HG03354 (cell line): ENCODE results near the gene FLT3.
A peak's percentile ranks its signal among the peaks of the same experiment; 100 is the strongest.
"Not testable (repeated sequence)": the region's sequence is repeated elsewhere in the genome, so short reads cannot be mapped to it uniquely, and the experiment has no call there.

Source experiments
- ATAC-seq: cut with Tn5 transposase; IDR thresholded peaks from one replicate; pipeline ENCODE4 v1.9.1; 2021; ENCODE audit warnings: mild to moderate bottlenecking; ENCODE audit not compliant: unreplicated experiment, poor library complexity, severe bottlenecking

Gene FLT3

DNA sequence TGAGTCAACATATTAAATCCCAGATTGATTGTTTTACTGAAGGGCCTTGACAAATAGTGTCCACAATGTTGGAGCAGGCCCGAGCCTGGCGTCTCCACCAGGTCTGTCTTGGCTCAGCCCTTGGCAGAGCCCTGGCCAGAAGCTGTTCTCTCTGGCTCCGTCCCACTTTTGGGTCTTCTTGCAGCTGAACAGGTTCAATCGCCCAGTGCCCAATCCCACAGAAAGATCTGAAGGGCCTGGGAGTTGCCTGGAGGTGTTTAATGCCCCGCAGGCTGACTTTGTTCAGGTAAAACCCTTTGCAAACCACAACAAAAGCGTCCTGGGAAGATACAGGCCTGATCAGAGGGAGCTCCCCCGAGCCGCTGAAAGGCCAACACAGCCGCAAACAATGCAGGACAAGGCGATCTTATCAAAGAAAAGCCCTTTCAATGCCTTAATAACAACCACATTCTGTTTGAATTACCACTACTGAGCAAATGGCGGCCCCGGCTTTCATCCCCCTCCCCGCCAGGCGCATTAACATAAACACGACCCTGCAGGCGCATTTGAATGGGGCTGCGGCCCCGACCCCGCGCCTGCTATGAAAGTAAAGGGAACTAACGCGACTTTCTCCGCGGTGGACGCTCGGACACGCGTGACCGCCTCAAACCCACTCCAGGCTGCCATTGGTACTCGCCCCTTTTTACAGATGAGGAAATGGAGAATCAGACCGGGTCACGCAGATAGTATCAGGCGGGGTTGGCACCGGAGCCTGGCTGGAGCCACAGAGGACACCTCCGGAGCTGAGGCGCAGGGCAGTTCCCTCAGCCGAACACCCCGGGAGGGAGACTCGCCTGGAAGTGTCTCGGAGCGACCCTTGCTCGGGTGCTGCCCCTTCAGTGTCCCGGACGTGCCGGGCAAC is 134.4 kb downstream of the FLT3 start:
- no peak for ATAC-seq

DNA sequence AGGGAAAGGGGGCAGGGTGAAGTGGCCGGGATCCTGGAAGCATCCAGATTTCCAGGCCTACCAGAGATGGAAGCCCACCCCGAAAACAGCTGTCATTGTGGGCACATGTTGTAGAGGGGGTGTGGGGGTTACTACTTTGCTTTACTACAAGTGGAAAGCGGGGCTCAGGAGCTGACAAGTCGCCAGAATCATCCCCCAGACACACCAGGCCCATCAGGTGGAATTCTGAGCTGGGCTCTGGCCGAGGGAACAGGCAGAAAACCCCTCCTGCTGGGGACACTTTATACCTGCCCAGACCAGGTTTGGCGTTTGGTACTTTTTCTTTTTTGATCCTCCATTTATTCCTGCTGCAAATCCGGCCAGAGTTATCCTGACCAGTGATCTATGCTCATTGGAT is 135.0 kb downstream of the FLT3 start:
- no peak for ATAC-seq

DNA sequence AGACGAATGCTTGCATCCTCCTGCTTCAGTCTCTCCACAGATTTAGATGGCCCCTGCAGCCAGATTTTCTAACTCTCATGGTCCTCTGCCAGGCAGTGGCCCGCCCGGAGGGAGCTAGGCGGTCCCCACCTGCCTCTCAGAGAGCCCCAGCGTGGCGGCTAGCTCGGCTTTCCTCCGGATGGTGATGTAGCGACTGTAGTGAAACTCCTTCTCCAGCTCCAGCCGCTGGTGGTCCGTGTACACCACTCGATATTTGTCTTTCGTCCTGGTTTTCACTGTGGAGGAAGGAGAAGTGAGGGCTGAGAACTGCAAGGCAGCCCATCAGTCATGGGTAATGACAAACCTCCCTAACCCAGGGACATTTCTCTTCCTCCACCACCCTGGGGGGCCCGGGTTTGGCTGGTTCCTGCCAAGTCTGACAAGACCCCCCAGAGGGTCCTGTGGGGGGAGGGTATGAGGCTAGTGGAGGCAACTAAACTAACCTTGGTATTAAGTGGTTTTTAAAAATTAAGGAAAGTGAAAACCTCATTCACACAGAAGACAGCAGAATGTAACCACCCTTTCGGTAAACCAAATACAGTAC is 135.5 kb downstream of the FLT3 start:
- no peak for ATAC-seq

DNA sequence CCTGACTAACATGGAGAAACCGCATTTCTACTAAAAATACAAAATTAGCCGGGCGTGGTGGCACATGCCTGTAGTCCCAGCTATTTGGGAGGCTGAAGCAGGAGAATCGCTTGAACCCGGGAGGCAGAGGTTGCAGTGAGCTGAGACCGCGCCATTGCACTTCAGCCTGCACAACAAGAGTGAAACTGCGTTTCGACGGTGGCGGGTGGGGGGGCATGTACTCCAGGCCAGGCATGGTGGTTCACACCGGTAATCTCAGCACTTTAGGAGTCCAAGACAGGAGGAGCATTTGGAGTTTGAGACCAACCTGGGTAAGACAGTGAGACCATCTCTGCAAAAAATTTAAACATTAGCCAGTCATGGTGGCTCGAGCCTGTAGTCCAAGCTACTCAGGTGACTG is 136.2 kb downstream of the FLT3 start:
- ATAC-seq: not testable (repeated sequence)

DNA sequence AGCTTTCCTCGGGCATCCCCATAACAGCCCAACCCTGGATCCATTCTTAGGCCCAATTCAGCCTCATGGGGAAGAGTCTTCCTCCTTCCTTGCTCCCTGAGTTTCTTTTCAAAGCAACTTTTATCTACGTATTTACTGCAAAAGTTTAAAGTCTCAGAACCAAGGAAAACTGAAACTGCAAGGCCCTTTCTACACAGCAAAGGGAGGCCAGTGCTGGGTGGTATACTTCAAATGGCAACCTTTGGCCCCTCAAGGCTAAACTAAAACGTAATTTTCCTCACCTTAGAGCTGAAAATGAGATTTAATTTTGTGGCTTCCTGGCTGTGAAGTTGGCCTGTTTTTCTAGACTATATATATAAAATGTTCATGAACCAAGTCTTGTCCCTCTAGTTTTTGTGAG is 136.9 kb downstream of the FLT3 start:
- ATAC-seq: no peak

DNA sequence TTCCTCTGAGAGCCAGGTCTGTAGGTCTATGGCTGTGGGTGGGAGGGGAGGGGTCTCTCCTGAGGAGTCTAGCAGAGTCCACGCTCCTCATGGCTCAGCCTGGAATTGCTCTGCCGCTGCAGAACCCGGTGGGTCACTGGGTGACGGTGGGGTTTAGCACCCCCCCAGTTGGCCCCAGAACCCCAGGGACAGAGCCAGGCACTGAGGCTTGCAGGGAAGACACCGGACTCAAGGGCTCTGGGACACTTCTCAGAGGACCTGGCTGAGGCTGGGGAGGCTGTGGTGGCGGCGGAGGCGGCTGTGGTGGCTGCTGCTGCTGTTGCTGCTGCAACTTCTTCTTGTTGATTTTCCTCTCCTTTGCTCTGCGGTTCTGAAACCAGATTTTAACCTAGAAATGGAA is 137.4 kb downstream of the FLT3 start:
- ATAC-seq: no peak

GRCh38 chr13:27962128-27962841 is 138.1 kb downstream of the FLT3 start:
- no peak for ATAC-seq

DNA sequence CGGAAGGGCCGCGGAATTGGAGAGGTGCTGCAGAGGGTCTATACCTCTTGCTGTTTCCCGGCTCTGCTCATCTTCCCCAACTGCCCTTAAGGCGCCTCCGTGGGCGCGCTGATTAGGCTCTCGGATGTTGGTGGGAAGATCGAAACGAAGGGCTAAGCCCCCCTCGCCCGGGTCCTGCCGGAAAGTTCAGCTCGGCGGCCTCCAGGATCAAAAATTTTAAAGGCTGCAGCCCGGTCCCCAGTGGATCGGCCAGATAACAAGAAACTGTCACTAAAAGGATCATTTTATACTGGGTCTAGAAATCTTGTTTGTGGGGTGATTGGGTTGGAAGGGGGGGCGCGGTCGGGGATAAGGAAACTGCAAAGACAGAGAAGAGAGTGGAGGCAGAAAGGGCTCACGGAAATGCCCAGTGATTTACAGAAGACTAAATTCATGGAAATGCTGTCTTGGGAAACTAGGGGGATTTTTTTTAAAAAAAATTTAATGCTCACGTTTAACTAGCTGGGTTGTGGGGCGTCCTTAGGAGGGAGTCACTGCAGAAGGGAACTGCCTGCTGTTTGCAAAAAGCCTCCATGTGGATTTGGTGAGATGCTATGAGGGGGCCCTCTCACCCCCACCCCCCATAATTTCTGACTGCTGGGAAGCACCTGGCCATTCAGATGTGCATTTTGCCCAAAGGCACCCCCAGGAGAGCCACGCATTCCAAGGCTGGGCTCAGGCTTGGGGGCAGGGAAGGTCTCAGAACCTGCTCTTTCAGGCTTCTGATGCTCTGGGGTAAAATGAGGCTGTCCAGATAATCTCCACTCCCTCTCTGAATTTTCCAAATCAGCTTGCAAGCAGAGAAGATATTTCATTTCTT is 138.9 kb downstream of the FLT3 start:
- ATAC-seq: peak; percentile 10

GRCh38 chr13:27960362-27961226 is 139.8 kb downstream of the FLT3 start:
- peak; percentile 64 for ATAC-seq

DNA sequence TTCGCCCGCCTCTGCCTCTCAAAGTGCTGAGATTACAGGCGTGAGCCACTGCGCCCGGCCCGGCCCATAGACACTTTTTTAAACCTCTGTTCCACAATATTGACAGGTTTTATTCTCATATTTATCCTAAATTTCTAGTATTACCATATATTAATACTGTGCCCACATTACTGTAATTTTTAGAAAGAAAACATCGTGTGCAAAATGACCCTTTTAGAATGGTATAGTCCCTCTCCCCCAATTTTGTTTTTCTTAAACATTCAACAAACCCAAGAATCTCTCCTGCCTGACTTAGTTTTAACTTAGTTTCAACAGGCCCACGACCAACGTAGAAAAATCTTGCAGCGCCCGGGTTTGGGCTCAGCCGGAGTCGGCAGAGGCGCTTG is 140.4 kb downstream of the FLT3 start:
- no peak for ATAC-seq

GRCh38 chr13:27956576-27957300 is 143.6 kb downstream of the FLT3 start:
- ATAC-seq: no peak

DNA sequence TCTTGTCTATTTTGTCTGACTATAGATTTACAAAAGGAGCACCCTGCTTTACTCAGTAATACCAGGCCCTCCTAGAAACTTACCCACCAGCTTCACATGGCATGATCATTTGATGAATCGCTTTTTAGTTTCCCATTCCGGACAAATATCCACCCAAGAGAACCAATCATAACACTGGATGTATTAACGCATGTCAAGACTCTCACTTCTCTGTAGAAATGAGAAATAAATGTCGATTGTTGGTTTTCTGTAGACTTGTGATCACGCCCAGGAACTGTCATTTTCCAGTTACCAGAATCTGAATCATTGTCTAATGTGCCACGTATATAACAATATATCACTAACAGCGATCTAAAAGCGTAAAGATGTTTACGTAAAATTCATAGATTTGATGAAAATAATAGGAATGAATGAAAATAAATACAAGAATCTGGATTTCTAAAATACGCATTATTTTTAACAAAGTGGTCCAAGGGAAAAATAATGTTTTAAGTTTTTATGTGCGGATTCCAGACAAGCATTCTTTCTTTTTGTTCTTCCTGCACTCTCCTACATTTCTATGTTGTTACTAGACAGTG is 145.3 kb downstream of the FLT3 start:
- ATAC-seq: no peak

DNA sequence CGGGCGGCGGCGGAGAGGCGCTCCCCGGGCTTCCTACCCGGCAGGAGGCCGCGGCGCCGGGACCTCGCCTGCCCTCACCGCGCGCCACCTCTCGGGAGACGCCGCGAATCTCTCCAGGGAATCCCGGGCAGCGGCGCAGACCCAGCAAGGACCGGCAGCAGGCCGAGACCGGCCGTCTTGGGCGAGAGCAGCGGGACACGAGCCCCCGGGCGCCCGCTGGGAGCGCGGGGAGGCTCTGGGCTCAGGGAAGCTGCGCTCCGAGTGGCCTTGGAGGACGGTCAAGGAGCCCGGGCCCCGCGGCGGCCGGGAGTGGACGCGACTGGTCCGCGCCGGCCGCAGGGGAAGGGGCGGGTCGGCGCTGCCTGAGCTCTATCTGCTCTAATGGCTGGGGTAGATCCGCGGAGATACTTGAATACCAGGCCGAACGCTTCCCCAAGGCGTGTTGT is 145.9 kb downstream of the FLT3 start:
- peak; percentile 30 for ATAC-seq

DNA sequence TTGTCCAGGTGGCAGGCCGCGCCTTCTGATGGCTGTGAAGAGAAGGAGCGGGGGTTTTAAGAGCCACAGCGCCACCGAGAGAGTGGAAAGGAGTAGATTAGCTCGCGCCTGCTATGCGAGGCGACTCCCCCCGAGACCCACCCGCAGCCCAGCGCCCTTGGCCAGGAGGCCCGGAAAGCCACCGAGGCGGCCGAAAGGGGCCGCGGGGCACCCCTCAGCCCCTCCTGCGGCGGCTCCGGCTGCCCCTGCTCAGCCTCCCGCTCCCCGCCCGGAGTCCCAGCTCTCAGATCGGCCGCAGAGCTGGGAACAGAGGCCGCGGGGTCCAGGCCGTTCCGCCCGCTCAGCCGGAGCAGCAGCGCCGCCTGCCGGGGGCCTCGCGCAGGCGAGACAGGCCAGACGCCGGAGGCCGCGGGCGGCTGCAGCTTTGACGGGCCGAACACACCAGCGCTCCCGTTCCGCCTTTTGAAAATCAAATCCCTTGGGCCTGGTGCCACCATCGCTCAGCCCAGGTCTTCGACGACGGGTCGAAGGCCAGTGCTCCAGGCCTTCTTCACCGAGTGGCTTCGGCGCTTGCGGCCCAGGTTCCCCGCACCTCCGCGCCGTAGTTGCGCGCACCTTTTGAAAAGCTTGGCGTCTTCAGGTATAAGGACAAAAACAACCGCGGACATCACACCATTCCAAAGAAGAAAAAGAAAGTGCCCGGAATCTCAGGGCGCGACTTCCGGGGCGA is 146.5 kb downstream of the FLT3 start:
- peak; percentile 92 for ATAC-seq
